K562 (cell line): ENCODE data around the gene PPP1R36. TPM values are rescaled to one million over a fixed set of nuclear protein-coding genes. Genes with fewer than 3 reads are reported as not detected.

Source experiments
- ARID1B ChIP-seq: fragments of 450-650 bp; IDR thresholded peaks from 2 replicates; pipeline ENCODE4 v1.6.1; 2016; ENCODE audit warnings: antibody characterized with exemption, mild to moderate bottlenecking, inconsistent platforms
- HCFC1 ChIP-seq: IDR thresholded peaks from 2 replicates; pipeline ENCODE4 v1.6.1; 2012; ENCODE audit warnings: low read depth, low read length, improper control_type of control experiment
- HDAC8 ChIP-seq: fragments of 450-650 bp; IDR thresholded peaks from 2 replicates; pipeline ENCODE4 v1.6.1; 2016; ENCODE audit warnings: mild to moderate bottlenecking, missing genetic modification characterization, moderate library complexity, missing compliant biosample characterization
- MBD2 ChIP-seq: sonication (generic); IDR thresholded peaks from 2 replicates; pipeline ENCODE4 v1.6.1; 2016; ENCODE audit warnings: low read depth, borderline replicate concordance
- RBM14 ChIP-seq: fragments of 200-400 bp; formaldehyde crosslinking; IDR thresholded peaks from 2 replicates; pipeline ENCODE4 v1.6.1; 2018; ENCODE audit warnings: low read depth, mild to moderate bottlenecking, low read length, moderate library complexity, borderline replicate concordance; ENCODE audit not compliant: insufficient read depth
- STAT5B ChIP-seq: fragments of 250-450 bp; sonication (Bioruptor Pico); IDR thresholded peaks from 2 replicates; pipeline ENCODE4 v1.8.0; 2021; ENCODE audit warnings: mild to moderate bottlenecking, inconsistent platforms
- ZNF609 ChIP-seq: sonication (generic); formaldehyde crosslinking; IDR thresholded peaks from 2 replicates; pipeline ENCODE4 v1.8.1; 2023; ENCODE audit warnings: missing genetic modification reagents, mild to moderate bottlenecking, borderline replicate concordance
- polyA plus RNA-seq, 8 experiments: library from polyadenylated mRNA; depleted of rRNA in 4 of 8; stranded (reverse) in 5 of 8; unstranded in 3 of 8; fragments of >200 nt; fragmentation: Nextera tagmentation in 2 of 8; fragmentation: Illumina TruSeq in 1 of 8; extraction: Ambion mirVana in 2 of 8; extraction: Trizol in 1 of 8; gene quantifications; 2 replicates each; pipeline versions ENCODE4 v1.2.1 to v1.2.3, GENCODE V29; 2011 to 2014; ENCODE audit warnings: inconsistent platforms in 1 of 8, missing spikeins in 1 of 8
- total RNA-seq, 7 experiments: library from RNA; depleted of rRNA in 6 of 7; stranded (reverse); fragments of >200 nt in 6 of 7; fragmentation: Illumina TruSeq in 2 of 7; extraction: Trizol in 2 of 7; gene quantifications; 2 replicates each; pipeline versions ENCODE4 v1.2.1 to v1.2.3, GENCODE V29; 2011 to 2021; ENCODE audit warnings: low replicate concordance in 1 of 7

Gene PPP1R36
- total and polyA plus RNA-seq, 9 of the 15 experiments (the other 6 are each of a cell fraction or from before 2014, with no cell fraction given) = 0.29 TPM; not detected in 8

GRCh38 chr14:64610049-64610746 lies 60.4 kb downstream of the PPP1R36 start (continued):
- TF ChIP-seq ZNF609 (CRISPR knock-in tag) = no peak
- no peak for TF ChIP-seq MBD2
- TF ChIP-seq HDAC8 = no peak
- TF ChIP-seq ARID1B = no peak
- no peak for TF ChIP-seq HCFC1
- TF ChIP-seq STAT5B (CRISPR knock-in tag) = no peak
- TF ChIP-seq RBM14 = no peak
